GM20000 (cell line): Measurements from ENCODE around the gene IHH.

Experiments
- DNase-seq: peaks from one replicate; pipeline ENCODE4 v3.0.0; 2012; ENCODE audit warnings: low spot score
- CTCF ChIP-seq: IDR thresholded peaks from 2 replicates; pipeline ENCODE4 v1.5.1; 2012; ENCODE audit warnings: mild to moderate bottlenecking, control low read depth; ENCODE audit errors: extremely low read depth, missing control alignments

The IHH gene

GRCh38 chr2:219029829-219030165 lies 30.9 kb downstream of the IHH start:
- peak; percentile 93 for TF ChIP-seq CTCF
- peak; percentile 84 for DNase-seq

- TF ChIP-seq CTCF, result no peak
- no peak for DNase-seq
These were observed 31.5 kb downstream of the IHH start for GRCh38 chr2:219028996-219029828.

GRCh38 chr2:219028141-219028540 lies 32.6 kb downstream of the IHH start:
- no peak for DNase-seq
- TF ChIP-seq CTCF, result no peak

GRCh38 chr2:219027511-219028055 lies 33.1 kb downstream of the IHH start:
- no peak for DNase-seq
- TF ChIP-seq CTCF, result no peak

- TF ChIP-seq CTCF, result no peak
- DNase-seq, result no peak
These were observed 33.8 kb downstream of the IHH start for GRCh38 chr2:219026946-219027345.

GRCh38 chr2:219025637-219026585 lies 34.8 kb downstream of the IHH start:
- no peak for DNase-seq
- TF ChIP-seq CTCF, result no peak

GRCh38 chr2:219024059-219024458 lies 36.7 kb downstream of the IHH start:
- TF ChIP-seq CTCF, result no peak
- DNase-seq, result no peak
